ENCODE data around the gene NDRG4. TPM values are rescaled to one million over a fixed set of nuclear protein-coding genes. Genes with fewer than 3 reads are reported as not detected.
A peak's percentile ranks its signal among the peaks of the same experiment; 100 is the strongest.

The NDRG4 gene
- total RNA-seq, 4 donors from 2014 or later = 3.3 to 12.9 (median 9.3) TPM

DNA sequence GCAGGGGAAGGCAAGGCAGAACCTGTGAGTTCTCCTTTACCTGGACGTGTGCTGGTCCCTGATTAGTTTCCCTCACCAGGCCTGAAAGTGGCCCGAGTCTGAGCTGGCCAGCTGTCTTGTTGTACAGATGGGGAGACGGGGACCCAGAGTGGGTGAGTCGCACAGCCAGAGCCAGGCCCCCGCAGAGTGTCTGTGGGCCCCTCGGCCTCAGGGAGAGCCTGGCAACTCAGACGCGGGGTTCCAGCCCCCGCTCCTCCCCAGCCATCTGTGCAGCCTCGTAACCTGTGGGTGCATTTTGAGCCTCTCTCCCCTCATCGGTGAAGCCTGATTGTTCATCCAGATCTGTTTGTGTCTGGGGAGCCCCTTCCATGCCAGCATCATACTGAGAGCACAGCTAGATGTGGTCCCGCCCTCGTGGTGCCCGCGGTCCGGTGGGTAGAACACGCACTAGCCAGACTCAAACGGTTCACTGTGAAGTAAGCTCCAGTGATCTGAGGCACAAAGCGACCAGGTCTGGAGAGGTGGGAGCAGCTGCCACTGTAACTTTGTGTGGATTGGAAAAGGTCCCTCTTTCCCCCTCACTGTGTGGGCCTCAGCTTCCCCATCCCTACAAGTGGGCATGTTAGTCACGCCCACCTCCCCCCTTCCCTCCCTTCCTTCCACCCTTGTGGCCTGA, 6.0 kb upstream of the NDRG4 start:
- Histone ChIP-seq H3K27ac (no peak overlapping the region), H3K9me3 (no peaks in the 10 kb centered on the region), H3K4me3 (replicated peaks in 1 of 3) (no peak overlapping the region), H3K36me3 (no peaks in the 10 kb centered on the region), H3K4me1 (no peaks in the 10 kb centered on the region), H3K27me3 (no peaks in the 10 kb centered on the region)
- WGBS, 2 donors = 82 to 85% methylated on average over 11 to 15 of the region's 20 CpGs
- DNase-seq = no peak
- intact Hi-C loops (cut with DNase I) = no loop called here
- TF ChIP-seq POLR2A (IDR thresholded peaks at IDR 0.05) (no peak), CTCF (IDR thresholded peaks at IDR 0.05) (no peak)

- Histone ChIP-seq H3K27me3 (no peaks in the 10 kb centered on the region), H3K36me3 (no peaks in the 10 kb centered on the region), H3K4me3 (replicated peaks in 1 of 3) (no peak overlapping the region), H3K27ac (no peak overlapping the region), H3K4me1 (no peaks in the 10 kb centered on the region), H3K9me3 (no peaks in the 10 kb centered on the region)
- DNase-seq = peak; percentile 45 to 54
- intact Hi-C loops (cut with DNase I) = no loop called here
- TF ChIP-seq CTCF (IDR thresholded peaks at IDR 0.05) (peak in 1 of 6 experiments; percentile 18), POLR2A (IDR thresholded peaks at IDR 0.05) (no peak)
- WGBS, 2 donors = 5 to 9% methylated on average over 7 to 8 of the region's 8 CpGs
Observed at GRCh38 chr16:58494981-58495520, 4.9 kb upstream of the NDRG4 start.

- no peak for TF ChIP-seq POLR2A (IDR thresholded peaks at IDR 0.05)
- TF ChIP-seq CTCF (IDR thresholded peaks at IDR 0.05) = no peak
- DNase-seq = no peak
- H3K4me3 ChIP-seq (replicated peaks in 1 of 3) = no peak overlapping the region
- no peak overlapping the region for H3K27ac ChIP-seq
- WGBS, 2 donors = 57 to 64% methylated on average over 8 to 17 of the region's 24 CpGs
- intact Hi-C loops (cut with DNase I) = no loop called here
- H3K27me3 ChIP-seq = no peaks in the 10 kb centered on the region
- peaks cover 0 to 2% of the 10 kb centered on the region in 2 donors for H3K4me1 ChIP-seq
- no peaks in the 10 kb centered on the region for H3K9me3 ChIP-seq
- H3K36me3 ChIP-seq = no peaks in the 10 kb centered on the region
Observed at GRCh38 chr16:58495521-58496331, 4.2 kb upstream of the NDRG4 start.

GRCh38 chr16:58497468-58497867, 2.5 kb upstream of the NDRG4 start:
- intact Hi-C loops (cut with DNase I) = no loop called here
- Histone ChIP-seq H3K27ac (no peak overlapping the region), H3K36me3 (no peaks in the 10 kb centered on the region), H3K27me3 (no peaks in the 10 kb centered on the region), H3K9me3 (no peaks in the 10 kb centered on the region), H3K4me1 (peaks cover 5 to 13% of the 10 kb centered on the region in 2 donors), H3K4me3 (replicated peaks in 1 of 3) (no peak overlapping the region)
- TF ChIP-seq CTCF (IDR thresholded peaks at IDR 0.05) (no peak), POLR2A (IDR thresholded peaks at IDR 0.05) (no peak)
- no peak for DNase-seq
- 94 to 100% methylated on average over 1 to 2 of the region's 2 CpGs for WGBS, 2 donors

DNA sequence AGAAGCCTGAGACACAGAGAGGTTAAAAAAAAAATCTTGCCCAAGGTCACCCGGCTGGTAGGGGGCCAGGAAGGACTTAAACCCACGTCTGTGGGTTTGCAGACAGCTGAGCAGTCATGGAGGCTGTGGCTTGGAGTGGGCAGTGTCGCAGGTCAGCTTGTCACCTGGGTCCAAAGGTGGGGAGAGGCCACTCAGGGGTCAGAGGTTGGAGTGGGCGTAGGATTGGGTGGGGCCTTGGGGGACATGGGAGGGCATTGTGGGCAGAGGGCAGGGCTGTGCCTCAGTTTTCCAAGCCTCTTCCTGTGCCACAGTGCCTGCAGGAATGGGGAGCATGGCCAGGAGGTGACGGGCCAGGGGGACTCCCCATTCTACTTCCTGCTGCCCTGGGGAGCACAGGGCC, 2.0 kb upstream of the NDRG4 start:
- Histone ChIP-seq H3K4me3 (replicated peaks in 1 of 3) (no peak overlapping the region), H3K27me3 (no peaks in the 10 kb centered on the region), H3K9me3 (no peaks in the 10 kb centered on the region), H3K27ac (no peak overlapping the region), H3K4me1 (peaks cover 5 to 13% of the 10 kb centered on the region in 2 donors), H3K36me3 (no peaks in the 10 kb centered on the region)
- intact Hi-C loops (cut with DNase I) = no loop called here
- WGBS, 2 donors = 76 to 78% methylated on average over 5 of the region's 5 CpGs
- TF ChIP-seq POLR2A (IDR thresholded peaks at IDR 0.05) (no peak), CTCF (IDR thresholded peaks at IDR 0.05) (no peak)
- DNase-seq = no peak
